HG03432 (cell line): ENCODE results near the gene TUBA3C.

Source experiments
- ATAC-seq: cut with Tn5 transposase; IDR thresholded peaks from one replicate; pipeline ENCODE4 v1.9.1; 2021; ENCODE audit warnings: mild to moderate bottlenecking, moderate library complexity; ENCODE audit not compliant: unreplicated experiment

TUBA3C gene

GRCh38 chr13:19169496-19169895 lies 12.1 kb downstream of the TUBA3C start:
- ATAC-seq: no peak

- no peak for ATAC-seq
Observed at GRCh38 chr13:19161308-19161707, 20.3 kb downstream of the TUBA3C start.

- no peak for ATAC-seq
Observed at GRCh38 chr13:19159761-19160420, 21.7 kb downstream of the TUBA3C start.

GRCh38 chr13:19159181-19159580 lies 22.4 kb downstream of the TUBA3C start:
- ATAC-seq: no peak

- ATAC-seq: no peak
Observed at GRCh38 chr13:19158526-19159174, 23.0 kb downstream of the TUBA3C start.

GRCh38 chr13:19158006-19158405 lies 23.6 kb downstream of the TUBA3C start:
- ATAC-seq: no peak

GRCh38 chr13:19157461-19157860 lies 24.2 kb downstream of the TUBA3C start:
- no peak for ATAC-seq

GRCh38 chr13:19156013-19156825 lies 25.4 kb downstream of the TUBA3C start:
- ATAC-seq: no peak

GRCh38 chr13:19155321-19155861 lies 26.2 kb downstream of the TUBA3C start:
- no peak for ATAC-seq

- ATAC-seq: no peak
Observed at GRCh38 chr13:19154843-19155242, 26.8 kb downstream of the TUBA3C start.

GRCh38 chr13:19153782-19154450 lies 27.7 kb downstream of the TUBA3C start:
- ATAC-seq: no peak

- no peak for ATAC-seq
Observed at GRCh38 chr13:19152403-19152802, 29.2 kb downstream of the TUBA3C start.

GRCh38 chr13:19151581-19152263 lies 29.9 kb downstream of the TUBA3C start:
- ATAC-seq: no peak

- no peak for ATAC-seq
Observed at GRCh38 chr13:19150712-19151228, 30.9 kb downstream of the TUBA3C start.

- no peak for ATAC-seq
Observed at GRCh38 chr13:19150226-19150625, 31.4 kb downstream of the TUBA3C start.

GRCh38 chr13:19148561-19148960 lies 33.1 kb downstream of the TUBA3C start:
- no peak for ATAC-seq
